Parathyroid adenoma (tissue), 2 donors: Measurements from ENCODE around the gene LRR1.

Experiments
- H2AFZ ChIP-seq: fragments of 300-600 bp; sonication (generic); one replicate; pipeline ENCODE4 v1.7.0; 2017; ENCODE audit warnings: antibody characterized with exemption, mild to moderate bottlenecking
- H3K27ac ChIP-seq: fragments of 300-600 bp; sonication (generic); one replicate; pipeline ENCODE4 v1.7.0; 2017
- H3K27me3 ChIP-seq: fragments of 300-600 bp; sonication (generic); one replicate; pipeline ENCODE4 v1.7.0; 2017; ENCODE audit warnings: low read length; ENCODE audit not compliant: control insufficient read depth, insufficient read depth
- H3K36me3 ChIP-seq: fragments of 300-600 bp; sonication (generic); one replicate; pipeline ENCODE4 v1.7.0; 2017; ENCODE audit warnings: low read length; ENCODE audit not compliant: control insufficient read depth, insufficient read depth
- H3K4me1 ChIP-seq: fragments of 300-600 bp; sonication (generic); one replicate; pipeline ENCODE4 v1.7.0; 2017; ENCODE audit warnings: control low read depth
- H3K4me2 ChIP-seq: fragments of 300-600 bp; sonication (generic); one replicate; pipeline ENCODE4 v1.7.0; 2017; ENCODE audit warnings: low read length
- H3K4me3 ChIP-seq: fragments of 300-600 bp; sonication (generic); one replicate; pipeline ENCODE4 v1.7.0; 2017; ENCODE audit warnings: low read depth, low read length
- H3K79me2 ChIP-seq: fragments of 300-600 bp; sonication (generic); one replicate; pipeline ENCODE4 v1.7.0; 2017; ENCODE audit warnings: control low read depth
- H3K9ac ChIP-seq: fragments of 300-600 bp; sonication (generic); one replicate; pipeline ENCODE4 v1.7.0; 2017; ENCODE audit warnings: mild to moderate bottlenecking
- H3K9me3 ChIP-seq: fragments of 300-600 bp; sonication (generic); one replicate; pipeline ENCODE4 v1.7.0; 2017; ENCODE audit warnings: low read length; ENCODE audit not compliant: control insufficient read depth
- CTCF ChIP-seq: fragments of 300-600 bp; sonication (generic); IDR thresholded peaks from one replicate; pipeline ENCODE4 v1.7.0; 2017; ENCODE audit warnings: antibody characterized with exemption, mild to moderate bottlenecking
- donor health status: primary hyperparathyroidism.

The LRR1 gene

DNA sequence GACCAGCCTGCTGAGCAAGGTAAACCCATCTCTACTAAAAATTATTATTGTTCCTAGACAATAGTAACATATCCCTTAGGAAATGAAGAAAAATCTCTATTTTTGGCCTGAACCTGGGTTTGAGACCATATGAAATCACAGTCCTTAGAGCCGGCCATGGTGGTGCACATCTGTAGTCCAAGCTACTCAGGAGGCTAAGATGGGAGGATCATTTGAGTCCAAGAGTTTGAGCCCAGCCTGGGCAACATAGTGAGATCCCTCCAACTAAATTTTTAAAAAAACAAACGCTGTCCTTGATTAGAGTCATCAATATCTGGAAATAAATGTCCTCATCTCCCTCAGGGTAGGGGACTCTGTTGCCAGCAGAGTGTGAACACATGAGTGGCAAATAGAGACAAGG, 47.2 kb upstream of the LRR1 start:
- Histone ChIP-seq H3K36me3 (no peaks in the 10 kb centered on the region), H3K27me3 (no peaks in the 10 kb centered on the region), H3K27ac (no peak overlapping the region), H2AFZ (no peak overlapping the region), H3K4me3 (no peak overlapping the region), H3K9ac (no peak overlapping the region), H3K79me2 (no peaks in the 10 kb centered on the region), H3K9me3 (no peaks in the 10 kb centered on the region), H3K4me1 (peaks cover 7% of the 10 kb centered on the region), H3K4me2 (no peak overlapping the region)
- no peak for TF ChIP-seq CTCF

GRCh38 chr14:49553106-49553505, 45.6 kb upstream of the LRR1 start:
- H3K9me3 ChIP-seq, result no peaks in the 10 kb centered on the region
- no peak overlapping the region for H3K27ac ChIP-seq
- H3K9ac ChIP-seq, result no peak overlapping the region
- peaks cover 6% of the 10 kb centered on the region for H3K4me1 ChIP-seq
- H3K4me2 ChIP-seq, result no peak overlapping the region
- H3K79me2 ChIP-seq, result no peaks in the 10 kb centered on the region
- H3K36me3 ChIP-seq, result no peaks in the 10 kb centered on the region
- H2AFZ ChIP-seq, result no peak overlapping the region
- TF ChIP-seq CTCF, result no peak
- no peaks in the 10 kb centered on the region for H3K27me3 ChIP-seq
- no peak overlapping the region for H3K4me3 ChIP-seq

- Histone ChIP-seq H3K27ac (no peak overlapping the region), H3K4me2 (no peak overlapping the region), H3K36me3 (no peaks in the 10 kb centered on the region), H3K9ac (no peak overlapping the region), H3K4me3 (no peak overlapping the region), H3K27me3 (no peaks in the 10 kb centered on the region), H3K9me3 (no peaks in the 10 kb centered on the region), H3K79me2 (no peaks in the 10 kb centered on the region), H2AFZ (no peak overlapping the region), H3K4me1 (peaks cover 6% of the 10 kb centered on the region)
- TF ChIP-seq CTCF, result no peak
These were observed 44.8 kb upstream of the LRR1 start for GRCh38 chr14:49553892-49554291.

- TF ChIP-seq CTCF, result no peak
- Histone ChIP-seq H3K4me3 (no peak overlapping the region), H3K27ac (no peak overlapping the region), H3K9ac (no peak overlapping the region), H3K27me3 (no peaks in the 10 kb centered on the region), H3K9me3 (no peaks in the 10 kb centered on the region), H3K79me2 (no peaks in the 10 kb centered on the region), H2AFZ (no peak overlapping the region), H3K4me2 (no peak overlapping the region), H3K36me3 (no peaks in the 10 kb centered on the region), H3K4me1 (no peaks in the 10 kb centered on the region)
These were observed 38.6 kb upstream of the LRR1 start for GRCh38 chr14:49559979-49560768.

- no peak overlapping the region for H3K9ac ChIP-seq
- no peak for TF ChIP-seq CTCF
These were observed 32.0 kb upstream of the LRR1 start for GRCh38 chr14:49566714-49567113.

More at GRCh38 chr14:49566714-49567113, 32.0 kb upstream of the LRR1 start:
- Histone ChIP-seq H2AFZ (no peak overlapping the region), H3K4me1 (no peaks in the 10 kb centered on the region), H3K36me3 (no peaks in the 10 kb centered on the region), H3K79me2 (no peaks in the 10 kb centered on the region), H3K27me3 (no peaks in the 10 kb centered on the region), H3K9me3 (no peaks in the 10 kb centered on the region), H3K27ac (no peak overlapping the region), H3K4me2 (no peak overlapping the region), H3K4me3 (no peak overlapping the region)
